Right lobe of liver (tissue), 6 donors: ENCODE measurements around the gene SRMS. TPM values are rescaled to one million over a fixed set of nuclear protein-coding genes. Genes with fewer than 3 reads are reported as not detected.

Experiments
- ATAC-seq, 4 donors: fragments of 200-7000 bp; cut with Tn5 transposase; one replicate each; pipeline ENCODE4 v1.9.1; 2020; ENCODE audit warnings: mild to moderate bottlenecking in 4 of 4, moderate library complexity in 4 of 4
- DNase-seq, 3 donors: peaks; one replicate each; pipeline ENCODE4 v3.0.0-alpha.2; 2020
- H3K27ac ChIP-seq, 3 donors: fragments of 200-600 bp; one replicate each; pipeline ENCODE4 v1.8.0; 2022
- H3K27me3 ChIP-seq, 2 donors: fragments of 200-600 bp; one replicate each; pipeline ENCODE4 v1.8.0; 2022
- H3K36me3 ChIP-seq, 4 donors: fragments of 200-600 bp; sonication (generic) in 1 of 4; one replicate each; pipeline versions ENCODE4 v1.5.1 to v1.8.0; 2017 to 2022; ENCODE audit warnings: control low read depth in 1 of 4
- H3K4me1 ChIP-seq, 4 donors: fragments of 200-600 bp; sonication (generic) in 1 of 4; one replicate each; pipeline versions ENCODE4 v1.5.1 to v1.8.0; 2017 to 2022; ENCODE audit warnings: control low read depth in 1 of 4
- H3K4me3 ChIP-seq, 3 donors: fragments of 200-600 bp; one replicate each; pipeline ENCODE4 v1.8.0; 2022
- H3K9me3 ChIP-seq, 4 donors: fragments of 200-600 bp; sonication (generic) in 1 of 4; one replicate each; pipeline versions ENCODE4 v1.5.1 to v1.8.0; 2017 to 2022; ENCODE audit warnings: control low read depth in 1 of 4
- POLR2A ChIP-seq: fragments of 450-650 bp; IDR thresholded peaks from one replicate; pipeline ENCODE4 v1.6.1; 2017; ENCODE audit warnings: antibody characterized with exemption, mild to moderate bottlenecking
- WGBS: methylation state at CpG from one replicate; pipeline ENCODE4 v1.1.6; 2018; ENCODE audit warnings: low coverage, low lambda C conversion rate; ENCODE audit not compliant: insufficient coverage; ENCODE audit errors: missing lambda C conversion rate; 5-methylcytosine and 5-hydroxymethylcytosine counted together
- intact Hi-C, 2 donors: fragments of 100-400 bp; cut with DNase I; formaldehyde crosslinking; loops; one replicate each; pipeline versions ENCODE4 v1.11.2 to v1.14.1; 2022
- total RNA-seq, 6 experiments: library from RNA; depleted of rRNA in 2 of 6; stranded (reverse); fragments of >200 nt in 2 of 6; fragmentation: NEBNext Ultra II Directional in 3 of 6; extraction: Animal tissue kit (Norgen Biotek cat#: 25700) in 3 of 6; gene quantifications; one replicate each; pipeline versions ENCODE4 v1.1.0 to v1.2.4, GENCODE V29; 2016 to 2023
- TF ChIP-seq, protein P1 (sequence below), 4 donors: fragments of 200-600 bp in 3 of 4; fragments of 450-650 bp in 1 of 4; IDR thresholded peaks; one replicate each; pipeline versions ENCODE4 v1.5.1 to v1.8.0; 2016 to 2022; ENCODE audit warnings: antibody characterized with exemption in 4 of 4, mild to moderate bottlenecking in 2 of 4
- donor health status: DM: no; HTN: yes; CAD: no.
- donor health status: DM: no; HTN: no; CAD: no.
- donor health status: DM: no; HTN: no; CAD: no.
- donor health status: DM: no; HTN: yes; CAD: no.
- donor health status: DM: no; HTN: yes; CAD: no.

SRMS gene
- total RNA-seq, 6 experiments from 2014 or later = not detected

GRCh38 chr20:63546956-63547724 lies 409 bp downstream of the SRMS start:
- DNase-seq (no peak), ATAC-seq (peak in 1 of 4 donors; percentile 2)
- no peaks in the 10 kb centered on the region for H3K36me3 ChIP-seq
- intact Hi-C loops = loop anchor here in 1 of 2 donors (10.0 kb wide), 1 partner anchor 428 kb away; the partner anchor contains the start of gene SAMD10
- H3K9me3 ChIP-seq = no peaks in the 10 kb centered on the region
- no peak overlapping the region for H3K4me3 ChIP-seq
- TF ChIP-seq POLR2A = no peak
- TF ChIP-seq, protein P1, sequence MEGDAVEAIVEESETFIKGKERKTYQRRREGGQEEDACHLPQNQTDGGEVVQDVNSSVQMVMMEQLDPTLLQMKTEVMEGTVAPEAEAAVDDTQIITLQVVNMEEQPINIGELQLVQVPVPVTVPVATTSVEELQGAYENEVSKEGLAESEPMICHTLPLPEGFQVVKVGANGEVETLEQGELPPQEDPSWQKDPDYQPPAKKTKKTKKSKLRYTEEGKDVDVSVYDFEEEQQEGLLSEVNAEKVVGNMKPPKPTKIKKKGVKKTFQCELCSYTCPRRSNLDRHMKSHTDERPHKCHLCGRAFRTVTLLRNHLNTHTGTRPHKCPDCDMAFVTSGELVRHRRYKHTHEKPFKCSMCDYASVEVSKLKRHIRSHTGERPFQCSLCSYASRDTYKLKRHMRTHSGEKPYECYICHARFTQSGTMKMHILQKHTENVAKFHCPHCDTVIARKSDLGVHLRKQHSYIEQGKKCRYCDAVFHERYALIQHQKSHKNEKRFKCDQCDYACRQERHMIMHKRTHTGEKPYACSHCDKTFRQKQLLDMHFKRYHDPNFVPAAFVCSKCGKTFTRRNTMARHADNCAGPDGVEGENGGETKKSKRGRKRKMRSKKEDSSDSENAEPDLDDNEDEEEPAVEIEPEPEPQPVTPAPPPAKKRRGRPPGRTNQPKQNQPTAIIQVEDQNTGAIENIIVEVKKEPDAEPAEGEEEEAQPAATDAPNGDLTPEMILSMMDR (IDR thresholded peaks at IDR 0.05) = no peak
- no peaks in the 10 kb centered on the region for H3K27me3 ChIP-seq
- no peak overlapping the region for H3K27ac ChIP-seq
- no peaks in the 10 kb centered on the region for H3K4me1 ChIP-seq
- 18% methylated on average over 2 of the region's 58 CpGs for WGBS

- no CpG with 5 or more reads among the region's 20 CpGs for WGBS
Observed at GRCh38 chr20:63546256-63546955, 1.1 kb downstream of the SRMS start.

GRCh38 chr20:63545814-63546213 lies 1.7 kb downstream of the SRMS start:
- H3K9me3 ChIP-seq = no peaks in the 10 kb centered on the region
- DNase-seq (no peak), ATAC-seq (no peak)
- no peaks in the 10 kb centered on the region for H3K4me1 ChIP-seq
- no peaks in the 10 kb centered on the region for H3K36me3 ChIP-seq
- TF ChIP-seq, protein P1 (IDR thresholded peaks at IDR 0.05) = no peak
- no peak for TF ChIP-seq POLR2A
- 0% methylated on average over 1 of the region's 6 CpGs for WGBS
- no peak overlapping the region for H3K27ac ChIP-seq
- no peaks in the 10 kb centered on the region for H3K27me3 ChIP-seq
- intact Hi-C loops = loop anchor here in 1 of 2 donors (10.0 kb wide), 1 partner anchor 429 kb away; the partner anchor contains the start of gene SAMD10
- H3K4me3 ChIP-seq = no peak overlapping the region

More at GRCh38 chr20:63546256-63546955, 1.1 kb downstream of the SRMS start:
- DNase-seq (no peak), ATAC-seq (no peak)
- H3K27ac ChIP-seq = no peak overlapping the region
- no peaks in the 10 kb centered on the region for H3K27me3 ChIP-seq
- no peak overlapping the region for H3K4me3 ChIP-seq
- intact Hi-C loops = loop anchor here in 1 of 2 donors (10.0 kb wide), 1 partner anchor 428 kb away; the partner anchor contains the start of gene SAMD10
- no peaks in the 10 kb centered on the region for H3K4me1 ChIP-seq
- no peaks in the 10 kb centered on the region for H3K36me3 ChIP-seq
- H3K9me3 ChIP-seq = no peaks in the 10 kb centered on the region
- TF ChIP-seq POLR2A = no peak
- TF ChIP-seq, protein P1 (IDR thresholded peaks at IDR 0.05) = no peak

DNA sequence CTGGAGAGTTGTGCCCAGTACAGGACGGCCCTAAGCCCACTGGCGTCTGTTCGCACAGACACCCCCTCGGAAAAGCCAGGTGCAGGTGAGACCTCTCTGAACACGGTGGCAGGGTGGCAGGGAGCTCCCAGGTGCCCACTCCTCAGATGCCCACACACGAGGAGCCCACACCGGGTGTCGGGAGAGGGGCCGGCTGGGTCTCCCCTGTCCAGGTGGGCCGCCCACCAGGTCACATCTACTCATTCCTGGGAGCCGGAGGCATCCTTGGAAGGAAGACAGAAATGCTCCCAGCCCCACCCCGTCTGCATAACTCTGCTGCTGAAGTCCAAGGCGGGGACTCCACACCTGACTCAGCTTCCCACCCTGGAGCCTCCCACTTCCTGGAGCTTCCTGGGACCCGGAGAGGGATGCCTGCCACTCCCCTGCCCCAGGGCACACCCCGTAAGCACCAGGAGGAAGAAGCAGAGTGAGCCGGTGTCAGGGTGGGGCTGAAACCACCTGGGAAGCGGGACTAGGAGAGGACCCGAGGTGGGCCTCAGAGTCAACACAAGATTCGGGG lies 2.5 kb downstream of the SRMS start:
- DNase-seq (no peak), ATAC-seq (no peak)
- Histone ChIP-seq H3K36me3 (no peaks in the 10 kb centered on the region), H3K9me3 (no peaks in the 10 kb centered on the region), H3K4me3 (no peak overlapping the region), H3K27ac (no peak overlapping the region), H3K4me1 (no peaks in the 10 kb centered on the region), H3K27me3 (no peaks in the 10 kb centered on the region)
- intact Hi-C loops = loop anchor here in 1 of 2 donors (10.0 kb wide), 1 partner anchor 430 kb away; the partner anchor contains the start of gene SAMD10
- TF ChIP-seq POLR2A = no peak
- TF ChIP-seq, protein P1 (IDR thresholded peaks at IDR 0.05) = no peak
- WGBS = 60% methylated on average over 1 of the region's 19 CpGs
